Adipocyte (in vitro differentiated cells): ENCODE measurements around the gene WDR49.

Experiments
- DNase-seq: peaks from one replicate; pipeline ENCODE4 v3.0.0-alpha.2; 2015; ENCODE audit warnings: low read depth
- H3K27me3 ChIP-seq: replicated peaks from 2 replicates; pipeline ENCODE4 v1.7.0; 2013; ENCODE audit warnings: mild to moderate bottlenecking, low read length, moderate library complexity; ENCODE audit not compliant: control insufficient read depth, insufficient read depth
- H3K36me3 ChIP-seq: 2 replicates; pipeline ENCODE4 v1.7.0; 2013; ENCODE audit warnings: low read length, mild to moderate bottlenecking, moderate library complexity; ENCODE audit not compliant: control insufficient read depth, insufficient read depth, severe bottlenecking
- H3K4me1 ChIP-seq: 2 replicates; pipeline ENCODE4 v1.7.0; 2013; ENCODE audit warnings: mild to moderate bottlenecking, low read length, moderate library complexity; ENCODE audit not compliant: control insufficient read depth, insufficient read depth
- H3K4me3 ChIP-seq: 2 replicates; pipeline ENCODE4 v1.7.0; 2013; ENCODE audit warnings: mild to moderate bottlenecking, low read length, moderate library complexity
- H3K9ac ChIP-seq: 2 replicates; pipeline ENCODE4 v1.7.0; 2013; ENCODE audit warnings: mild to moderate bottlenecking, low read length, moderate library complexity
- H3K9me3 ChIP-seq: 2 replicates; pipeline ENCODE4 v1.7.0; 2013; ENCODE audit warnings: mild to moderate bottlenecking, low read length, moderate library complexity; ENCODE audit not compliant: control insufficient read depth

Gene WDR49

DNA sequence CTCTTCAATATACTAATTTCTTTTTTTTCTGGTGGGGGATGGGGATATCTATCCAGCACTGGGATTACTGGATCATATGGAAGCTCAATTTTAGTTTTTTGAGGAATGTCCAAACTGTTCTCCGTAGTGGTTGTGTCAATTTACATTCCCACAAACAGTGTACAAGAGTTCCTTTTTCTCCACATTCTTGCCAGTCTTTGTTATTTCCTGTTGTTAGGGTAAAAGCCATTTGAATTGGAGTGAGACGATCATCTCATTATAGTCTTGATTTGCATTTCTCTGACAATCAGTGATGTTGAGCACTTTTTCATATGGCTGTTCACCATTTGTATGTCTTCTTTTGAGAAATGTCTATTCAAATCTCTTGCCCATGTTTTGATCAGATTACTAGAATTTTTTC, 12.8 kb upstream of the WDR49 start:
- no peak overlapping the region for H3K4me3 ChIP-seq
- H3K36me3 ChIP-seq, result no peaks in the 10 kb centered on the region
- no peaks in the 10 kb centered on the region for H3K27me3 ChIP-seq
- no peak for DNase-seq
- H3K9ac ChIP-seq, result no peak overlapping the region
- H3K4me1 ChIP-seq, result peaks cover 11% of the 10 kb centered on the region
- no peaks in the 10 kb centered on the region for H3K9me3 ChIP-seq

DNA sequence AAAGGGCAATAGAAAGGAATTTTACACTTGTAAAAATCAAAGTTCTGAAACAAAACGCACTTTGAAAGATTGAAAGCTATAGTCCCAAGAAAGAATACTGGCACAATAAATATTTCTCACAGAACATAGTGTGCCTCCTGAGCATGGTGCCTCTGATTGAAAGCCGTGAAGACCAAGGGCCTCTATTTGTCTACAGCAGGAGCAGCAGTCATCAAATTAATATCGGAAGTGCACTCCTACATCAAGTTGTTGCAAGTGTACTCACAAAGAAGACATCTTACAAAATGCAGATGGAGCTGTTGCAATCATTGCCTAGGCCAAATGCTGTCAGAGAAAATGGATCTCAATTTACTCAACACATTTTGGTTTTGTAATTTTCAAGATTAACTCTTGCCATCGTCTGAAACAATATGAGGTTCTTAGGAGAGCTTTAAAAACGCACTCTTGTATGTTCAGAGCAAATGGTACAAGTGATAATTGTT, 9.2 kb upstream of the WDR49 start:
- Histone ChIP-seq H3K9me3 (no peaks in the 10 kb centered on the region), H3K4me3 (no peak overlapping the region), H3K4me1 (peaks cover 3% of the 10 kb centered on the region)

DNA sequence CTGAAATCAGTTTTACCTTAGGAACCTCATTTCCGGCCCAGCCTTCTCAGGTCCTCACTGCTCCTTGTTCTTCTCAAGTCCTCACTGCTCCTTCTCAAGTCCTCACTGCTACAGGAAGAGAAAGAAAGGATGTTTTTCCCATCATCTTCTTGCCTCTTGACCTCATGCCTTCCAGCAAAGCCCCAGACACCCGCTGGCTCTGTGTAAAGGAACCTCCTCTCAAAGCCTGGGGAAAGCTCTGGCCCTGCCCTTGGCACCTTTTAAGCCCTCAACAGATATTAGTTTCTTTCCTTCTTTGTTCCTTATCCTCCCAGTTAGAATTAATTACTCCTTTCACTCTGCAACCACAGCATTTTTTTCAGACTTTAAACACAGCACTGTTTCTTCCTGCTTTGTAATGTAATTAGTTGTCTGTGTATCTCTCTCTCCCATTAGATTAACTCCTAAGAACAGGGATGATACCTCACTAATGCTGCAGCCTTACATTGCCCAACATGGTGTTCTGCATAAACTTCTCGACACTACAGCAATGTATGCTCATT, 4.0 kb upstream of the WDR49 start:
- DNase-seq, result no peak
- H3K9me3 ChIP-seq, result no peaks in the 10 kb centered on the region

More for the DNA sequence above, 9.2 kb upstream of the WDR49 start:
- Histone ChIP-seq H3K9ac (no peak overlapping the region), H3K27me3 (no peaks in the 10 kb centered on the region), H3K36me3 (no peaks in the 10 kb centered on the region)
- no peak for DNase-seq

DNA sequence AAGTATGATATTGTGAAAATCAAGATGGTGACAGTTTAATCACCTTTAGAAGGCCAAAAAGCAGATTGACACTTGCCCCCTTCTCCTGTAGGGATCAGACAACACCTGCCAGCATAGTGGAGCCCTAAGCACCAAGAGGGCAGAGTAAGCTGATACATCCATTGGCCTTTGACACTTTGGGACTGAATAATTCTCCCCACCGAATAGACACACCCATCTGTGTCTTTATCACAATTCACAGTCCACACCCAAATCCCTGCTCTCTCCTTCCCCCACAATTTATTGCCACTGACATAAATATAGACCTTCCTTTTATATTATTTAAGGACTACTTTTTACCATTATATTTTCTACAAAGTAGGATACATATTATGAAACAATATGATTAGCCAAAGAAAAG, 3.1 kb upstream of the WDR49 start:
- Histone ChIP-seq H3K27me3 (no peaks in the 10 kb centered on the region), H3K9me3 (no peaks in the 10 kb centered on the region), H3K36me3 (no peaks in the 10 kb centered on the region), H3K4me3 (no peak overlapping the region), H3K4me1 (no peaks in the 10 kb centered on the region), H3K9ac (no peak overlapping the region)
- DNase-seq, result no peak

More for the DNA sequence above, 4.0 kb upstream of the WDR49 start:
- H3K4me1 ChIP-seq, result no peaks in the 10 kb centered on the region
- H3K9ac ChIP-seq, result no peak overlapping the region
- H3K27me3 ChIP-seq, result no peaks in the 10 kb centered on the region
- H3K36me3 ChIP-seq, result no peaks in the 10 kb centered on the region
- no peak overlapping the region for H3K4me3 ChIP-seq

DNA sequence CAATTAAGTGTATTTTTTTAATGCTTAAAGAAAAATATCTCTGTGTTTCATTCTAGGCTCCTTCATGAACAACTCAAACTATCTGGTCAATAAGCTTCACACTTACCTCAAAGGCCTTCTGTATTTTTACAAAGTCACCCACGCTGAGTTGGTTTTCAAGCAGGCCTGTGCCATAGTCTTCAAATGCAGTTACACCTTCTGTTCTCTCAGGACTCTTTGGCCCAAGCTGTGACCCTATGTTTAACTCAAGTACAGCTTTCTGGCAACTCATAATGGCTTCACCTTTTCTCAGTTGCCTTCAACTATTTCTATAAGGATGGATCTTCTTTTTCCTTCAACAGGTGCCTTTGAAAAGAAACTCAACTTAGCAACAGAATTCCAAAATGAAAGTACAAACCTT, 587 bp downstream of the WDR49 start:
- no peak overlapping the region for H3K9ac ChIP-seq
- no peak overlapping the region for H3K4me3 ChIP-seq
- no peak for DNase-seq
- no peaks in the 10 kb centered on the region for H3K36me3 ChIP-seq
- H3K4me1 ChIP-seq, result no peaks in the 10 kb centered on the region
- H3K27me3 ChIP-seq, result no peaks in the 10 kb centered on the region
- H3K9me3 ChIP-seq, result no peaks in the 10 kb centered on the region

DNA sequence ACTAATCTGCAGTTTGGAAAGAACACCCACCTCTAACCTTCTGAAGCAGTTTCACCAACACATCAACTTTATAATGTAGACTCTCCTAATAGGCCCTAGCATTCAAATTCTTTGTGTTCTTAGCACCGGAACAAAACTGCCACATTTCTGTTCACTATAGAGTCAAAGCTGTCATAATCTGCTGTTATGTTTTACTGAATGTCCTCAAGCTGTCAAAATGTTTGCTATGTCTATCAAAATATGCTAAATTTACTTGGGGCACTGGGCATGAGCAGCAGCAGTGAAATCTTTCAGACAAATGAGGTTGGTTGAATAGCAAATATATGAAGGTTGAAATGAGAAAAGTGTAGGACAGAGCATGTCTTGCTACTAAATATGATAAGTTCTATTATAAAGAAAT, 1.9 kb downstream of the WDR49 start:
- no peak overlapping the region for H3K9ac ChIP-seq
- no peaks in the 10 kb centered on the region for H3K36me3 ChIP-seq
- H3K4me1 ChIP-seq, result no peaks in the 10 kb centered on the region
- no peaks in the 10 kb centered on the region for H3K27me3 ChIP-seq
- DNase-seq, result no peak
- peaks cover 4% of the 10 kb centered on the region for H3K9me3 ChIP-seq
- H3K4me3 ChIP-seq, result no peak overlapping the region

DNA sequence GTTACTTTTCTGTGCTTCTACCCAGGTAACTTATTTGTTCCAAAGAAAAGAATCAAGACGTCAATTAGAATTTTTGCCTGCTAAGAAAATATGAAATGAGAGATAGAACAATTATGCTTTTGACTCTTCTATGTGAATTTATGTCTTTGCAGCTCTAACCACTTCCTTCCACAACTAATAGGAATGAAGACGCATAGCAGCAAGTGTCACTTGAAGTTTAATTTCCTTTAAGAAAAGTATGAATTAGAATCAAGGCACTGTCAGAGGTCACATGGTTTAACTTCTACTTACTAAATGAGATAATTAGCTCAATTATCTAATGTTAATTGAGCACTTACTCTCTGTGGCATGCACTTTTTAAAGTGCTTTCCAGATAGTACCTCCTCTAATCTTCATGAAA, 3.3 kb downstream of the WDR49 start:
- Histone ChIP-seq H3K9ac (no peak overlapping the region), H3K4me3 (no peak overlapping the region), H3K9me3 (peaks cover 7% of the 10 kb centered on the region), H3K4me1 (no peaks in the 10 kb centered on the region), H3K27me3 (no peaks in the 10 kb centered on the region), H3K36me3 (no peaks in the 10 kb centered on the region)
- DNase-seq, result no peak

DNA sequence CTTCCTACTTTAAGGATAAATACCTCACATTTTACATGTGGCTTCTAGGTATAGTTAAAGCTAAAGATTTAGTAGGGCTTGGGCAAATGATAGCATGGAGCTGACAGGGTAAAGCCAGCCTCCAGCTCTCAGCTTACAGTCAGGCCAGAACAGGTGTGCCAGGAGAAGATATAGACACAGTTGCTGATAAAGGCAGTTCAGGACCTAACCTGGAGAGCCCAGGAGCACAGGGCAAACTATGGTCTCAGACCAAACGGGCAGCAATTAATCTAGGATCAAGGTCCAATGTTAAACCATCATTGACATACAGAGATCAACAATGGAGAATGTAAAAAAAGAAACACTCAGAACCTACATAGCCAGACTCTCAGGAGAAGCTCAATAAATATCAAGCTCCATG, 4.0 kb downstream of the WDR49 start:
- no peaks in the 10 kb centered on the region for H3K4me1 ChIP-seq
- peaks cover 8% of the 10 kb centered on the region for H3K9me3 ChIP-seq
- no peaks in the 10 kb centered on the region for H3K36me3 ChIP-seq
- no peak for DNase-seq
- no peaks in the 10 kb centered on the region for H3K27me3 ChIP-seq
- H3K9ac ChIP-seq, result no peak overlapping the region
- H3K4me3 ChIP-seq, result no peak overlapping the region

DNA sequence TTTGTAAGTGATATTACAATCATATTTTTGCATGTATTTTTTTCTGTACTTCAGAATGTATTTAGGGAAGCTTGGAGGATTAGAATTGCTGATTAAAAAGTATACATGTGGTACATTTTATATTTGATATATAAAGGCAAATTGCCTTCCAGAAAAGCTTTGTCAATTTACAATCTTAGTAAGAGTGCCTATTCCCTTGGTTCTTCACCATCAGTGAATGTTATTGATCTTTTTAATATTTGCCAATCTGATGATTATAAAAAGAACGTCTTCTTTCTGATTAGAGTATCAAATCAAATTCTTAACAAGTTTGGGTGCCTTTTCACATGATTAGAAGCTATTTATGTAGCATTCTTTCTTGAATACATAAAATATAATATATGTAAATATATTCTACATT, 9.1 kb downstream of the WDR49 start:
- H3K36me3 ChIP-seq, result no peaks in the 10 kb centered on the region
- no peaks in the 10 kb centered on the region for H3K27me3 ChIP-seq
- H3K9me3 ChIP-seq, result peaks cover 20% of the 10 kb centered on the region
- H3K4me3 ChIP-seq, result no peak overlapping the region
- no peaks in the 10 kb centered on the region for H3K4me1 ChIP-seq
- no peak for DNase-seq
- no peak overlapping the region for H3K9ac ChIP-seq

DNA sequence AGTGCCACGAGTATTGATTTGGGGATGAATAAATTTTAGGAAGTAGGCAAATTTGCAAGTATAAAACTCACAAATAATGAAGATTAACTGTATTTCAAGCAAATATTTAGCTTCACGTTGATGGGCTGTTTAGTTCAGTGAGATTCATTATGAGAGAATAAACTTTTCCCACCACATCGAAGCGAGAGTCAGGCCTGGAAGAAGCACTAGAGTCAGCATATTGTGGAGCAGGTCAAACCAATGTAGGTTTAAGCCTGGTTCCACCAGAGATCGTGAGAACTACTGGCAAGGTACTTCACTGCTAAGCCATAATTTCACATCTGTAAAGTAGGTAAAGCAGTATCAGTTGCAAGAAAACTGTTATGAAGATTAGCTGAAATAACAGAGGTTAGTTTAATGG, 22.3 kb downstream of the WDR49 start:
- H3K9ac ChIP-seq, result no peak overlapping the region
- H3K9me3 ChIP-seq, result no peaks in the 10 kb centered on the region
- no peak for DNase-seq
- no peak overlapping the region for H3K4me3 ChIP-seq
- H3K4me1 ChIP-seq, result no peaks in the 10 kb centered on the region
- peaks cover 4% of the 10 kb centered on the region for H3K27me3 ChIP-seq
- H3K36me3 ChIP-seq, result no peaks in the 10 kb centered on the region

DNA sequence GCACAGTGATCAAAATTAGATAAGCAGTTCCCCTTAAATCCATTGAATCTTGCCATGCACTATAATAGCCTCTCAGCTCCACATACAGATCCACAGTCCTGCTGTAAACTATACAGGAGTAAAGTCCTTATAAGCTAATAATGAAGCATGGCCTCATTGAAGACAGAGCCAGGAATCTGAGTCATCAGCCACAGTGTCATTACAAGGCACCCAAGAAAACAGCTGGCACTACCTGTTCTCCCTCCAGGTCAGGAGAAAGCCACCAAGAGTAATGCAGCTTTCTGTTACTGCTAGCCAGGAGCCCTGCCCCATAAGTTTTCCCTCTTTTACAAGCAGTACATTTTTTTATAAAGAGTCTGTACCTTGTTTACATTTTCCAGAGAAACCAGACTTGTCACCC, 27.3 kb downstream of the WDR49 start:
- Histone ChIP-seq H3K9ac (no peak overlapping the region), H3K4me1 (no peaks in the 10 kb centered on the region), H3K36me3 (no peaks in the 10 kb centered on the region), H3K4me3 (no peak overlapping the region), H3K27me3 (peaks cover 4% of the 10 kb centered on the region), H3K9me3 (no peaks in the 10 kb centered on the region)
- no peak for DNase-seq

DNA sequence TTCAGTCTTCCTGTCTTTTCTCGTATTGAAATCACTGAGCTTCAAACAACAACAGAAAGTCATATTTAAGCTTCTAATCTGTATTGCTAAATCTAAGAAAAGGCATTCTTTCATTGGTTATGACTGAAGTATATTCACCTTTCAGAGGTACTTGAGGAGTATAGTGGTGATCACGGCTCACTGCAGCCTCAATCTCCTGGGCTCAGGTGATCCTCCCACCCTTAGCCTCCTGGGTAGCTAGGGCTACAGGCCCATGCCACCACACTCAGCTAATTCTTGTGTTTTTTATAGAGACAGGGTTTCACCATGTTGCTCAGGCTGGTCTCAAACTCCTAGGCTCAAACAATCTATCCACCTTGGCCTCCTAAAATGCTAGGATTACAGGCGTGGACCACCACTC, 38.7 kb downstream of the WDR49 start:
- H3K27me3 ChIP-seq, result no peaks in the 10 kb centered on the region
- no peak overlapping the region for H3K4me3 ChIP-seq
- no peak overlapping the region for H3K9ac ChIP-seq
- no peaks in the 10 kb centered on the region for H3K4me1 ChIP-seq
- H3K9me3 ChIP-seq, result no peaks in the 10 kb centered on the region
- no peak for DNase-seq
- H3K36me3 ChIP-seq, result no peaks in the 10 kb centered on the region
